Neural progenitor cell (in vitro differentiated cells): ENCODE data around the gene AGTRAP. TPM values are rescaled to one million over a fixed set of nuclear protein-coding genes. Genes with fewer than 3 reads are reported as not detected.

Experiments
- DNase-seq: peaks from one replicate; pipeline ENCODE4 v3.0.0-alpha.2; 2016; ENCODE audit warnings: low spot score
- H2AFZ ChIP-seq: fragments of 200-600 bp; sonication (generic); replicated peaks from 2 replicates; pipeline ENCODE4 v1.6.1; 2016; ENCODE audit warnings: antibody characterized with exemption
- H3F3A ChIP-seq: fragments of 200-600 bp; sonication (generic); 2 replicates; pipeline ENCODE4 v1.6.1; 2016; ENCODE audit warnings: antibody characterized with exemption, low read depth
- H3K27ac ChIP-seq: fragments of 200-600 bp; sonication (generic); 2 replicates; pipeline ENCODE4 v1.5.1; 2016; ENCODE audit warnings: mild to moderate bottlenecking
- H3K27me3 ChIP-seq: fragments of 200-600 bp; sonication (generic); 2 replicates; pipeline ENCODE4 v1.6.1; 2016; ENCODE audit warnings: mild to moderate bottlenecking, moderate library complexity
- H3K36me3 ChIP-seq: fragments of 200-600 bp; sonication (generic); 2 replicates; pipeline ENCODE4 v1.5.1; 2016
- H3K4me1 ChIP-seq: fragments of 200-600 bp; sonication (generic); 2 replicates; pipeline ENCODE4 v1.6.1; 2016; ENCODE audit warnings: mixed run types
- H3K4me2 ChIP-seq: fragments of 200-600 bp; sonication (generic); 2 replicates; pipeline ENCODE4 v1.6.1; 2016
- H3K4me3 ChIP-seq: fragments of 200-600 bp; sonication (generic); 2 replicates; pipeline ENCODE4 v1.5.1; 2016
- H3K79me2 ChIP-seq: fragments of 200-600 bp; sonication (generic); 2 replicates; pipeline ENCODE4 v1.6.1; 2016; ENCODE audit warnings: low read depth
- H3K9ac ChIP-seq: fragments of 200-600 bp; sonication (generic); 2 replicates; pipeline ENCODE4 v1.6.1; 2016
- H3K9me3 ChIP-seq: fragments of 200-600 bp; sonication (generic); 2 replicates; pipeline ENCODE4 v1.5.1; 2016; ENCODE audit warnings: low read depth
- H4K20me1 ChIP-seq: fragments of 200-600 bp; sonication (generic); 2 replicates; pipeline ENCODE4 v1.6.1; 2016; ENCODE audit warnings: low read depth
- H3K27ac Mint-ChIP-seq: 3 replicates; pipeline ENCODE4 v1.8.0; 2021; ENCODE audit warnings: mixed read lengths
- H3K27me3 Mint-ChIP-seq: 2 replicates; pipeline ENCODE4 v1.8.0; 2022; ENCODE audit warnings: low read depth, mild to moderate bottlenecking, inconsistent platforms, moderate library complexity, mixed read lengths; ENCODE audit not compliant: insufficient read depth
- H3K36me3 Mint-ChIP-seq: 3 replicates; pipeline ENCODE4 v1.8.0; 2021; ENCODE audit warnings: mixed read lengths
- H3K4me1 Mint-ChIP-seq: 3 replicates; pipeline ENCODE4 v1.8.0; 2021; ENCODE audit warnings: mixed read lengths
- H3K4me3 Mint-ChIP-seq: 3 replicates; pipeline ENCODE4 v1.8.0; 2021; ENCODE audit warnings: mild to moderate bottlenecking, moderate library complexity, mixed read lengths
- H3K9me3 Mint-ChIP-seq: 3 replicates; pipeline ENCODE4 v1.8.0; 2020; ENCODE audit warnings: mixed read lengths
- EZH2 ChIP-seq: fragments of 200-600 bp; sonication (generic); IDR thresholded peaks from 2 replicates; pipeline ENCODE4 v1.6.1; 2017; ENCODE audit warnings: antibody characterized with exemption, mild to moderate bottlenecking, moderate library complexity
- EZH2phosphoT487 ChIP-seq: fragments of 200-600 bp; sonication (generic); IDR thresholded peaks from 2 replicates; pipeline ENCODE4 v1.6.1; 2017; ENCODE audit warnings: antibody characterized with exemption
- total RNA-seq: library from RNA; depleted of rRNA; stranded (reverse); fragments of >200 nt; gene quantifications from 2 replicates; pipeline ENCODE4 v1.2.3, GENCODE V29; 2015; ENCODE audit warnings: low replicate concordance
- TF ChIP-seq, protein P1 (sequence below): fragments of 200-600 bp; sonication (generic); IDR thresholded peaks from 2 replicates; pipeline ENCODE4 v1.5.1; 2017; ENCODE audit warnings: antibody characterized with exemption, mild to moderate bottlenecking

The AGTRAP gene
- total RNA-seq, 1 donor from 2014 or later = 12.4 TPM

GRCh38 chr1:11789126-11790067, 53.5 kb downstream of the AGTRAP start:
- H3K27me3 Mint-ChIP-seq = no peaks in the 10 kb centered on the region
- peak; percentile 1 for DNase-seq
- H3K4me1 ChIP-seq = peaks cover 15% of the 10 kb centered on the region
- no peak overlapping the region for H3K4me2 ChIP-seq
- no peak overlapping the region for H3K4me3 ChIP-seq
- TF ChIP-seq EZH2phosphoT487 (no peak), EZH2 (no peak)
- TF ChIP-seq, protein P1, sequence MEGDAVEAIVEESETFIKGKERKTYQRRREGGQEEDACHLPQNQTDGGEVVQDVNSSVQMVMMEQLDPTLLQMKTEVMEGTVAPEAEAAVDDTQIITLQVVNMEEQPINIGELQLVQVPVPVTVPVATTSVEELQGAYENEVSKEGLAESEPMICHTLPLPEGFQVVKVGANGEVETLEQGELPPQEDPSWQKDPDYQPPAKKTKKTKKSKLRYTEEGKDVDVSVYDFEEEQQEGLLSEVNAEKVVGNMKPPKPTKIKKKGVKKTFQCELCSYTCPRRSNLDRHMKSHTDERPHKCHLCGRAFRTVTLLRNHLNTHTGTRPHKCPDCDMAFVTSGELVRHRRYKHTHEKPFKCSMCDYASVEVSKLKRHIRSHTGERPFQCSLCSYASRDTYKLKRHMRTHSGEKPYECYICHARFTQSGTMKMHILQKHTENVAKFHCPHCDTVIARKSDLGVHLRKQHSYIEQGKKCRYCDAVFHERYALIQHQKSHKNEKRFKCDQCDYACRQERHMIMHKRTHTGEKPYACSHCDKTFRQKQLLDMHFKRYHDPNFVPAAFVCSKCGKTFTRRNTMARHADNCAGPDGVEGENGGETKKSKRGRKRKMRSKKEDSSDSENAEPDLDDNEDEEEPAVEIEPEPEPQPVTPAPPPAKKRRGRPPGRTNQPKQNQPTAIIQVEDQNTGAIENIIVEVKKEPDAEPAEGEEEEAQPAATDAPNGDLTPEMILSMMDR = no peak
- peak overlapping the region; percentile 83 for H3K27ac Mint-ChIP-seq
- H3K9me3 ChIP-seq = no peaks in the 10 kb centered on the region
- H3K36me3 Mint-ChIP-seq = peaks cover 7% of the 10 kb centered on the region
- no peak overlapping the region for H3K9ac ChIP-seq
- no peaks in the 10 kb centered on the region for H4K20me1 ChIP-seq
- no peaks in the 10 kb centered on the region for H3K27me3 ChIP-seq
- H3K4me1 Mint-ChIP-seq = peaks cover 8% of the 10 kb centered on the region
- H3K36me3 ChIP-seq = no peaks in the 10 kb centered on the region
- H3K9me3 Mint-ChIP-seq = no peaks in the 10 kb centered on the region
- no peaks in the 10 kb centered on the region for H3K79me2 ChIP-seq
- H3F3A ChIP-seq = peaks cover 13% of the 10 kb centered on the region
- no peak overlapping the region for H3K27ac ChIP-seq
- H3K4me3 Mint-ChIP-seq = no peak overlapping the region
- no peak overlapping the region for H2AFZ ChIP-seq

- H3K4me3 Mint-ChIP-seq = no peak overlapping the region
- Histone ChIP-seq H3F3A (peaks cover 10% of the 10 kb centered on the region), H3K4me2 (no peak overlapping the region), H3K27me3 (no peaks in the 10 kb centered on the region), H3K4me1 (peaks cover 12% of the 10 kb centered on the region), H3K79me2 (no peaks in the 10 kb centered on the region), H3K9ac (no peak overlapping the region), H2AFZ (no peak overlapping the region), H4K20me1 (no peaks in the 10 kb centered on the region), H3K4me3 (no peak overlapping the region), H3K9me3 (no peaks in the 10 kb centered on the region), H3K27ac (no peak overlapping the region), H3K36me3 (no peaks in the 10 kb centered on the region)
- H3K9me3 Mint-ChIP-seq = no peaks in the 10 kb centered on the region
- H3K27me3 Mint-ChIP-seq = no peaks in the 10 kb centered on the region
- peaks cover 8% of the 10 kb centered on the region for H3K4me1 Mint-ChIP-seq
- H3K27ac Mint-ChIP-seq = peak overlapping the region; percentile 9
- TF ChIP-seq, protein P1 = no peak
- TF ChIP-seq EZH2phosphoT487 (no peak), EZH2 (no peak)
- peak; percentile 1 for DNase-seq
- H3K36me3 Mint-ChIP-seq = peaks cover 10% of the 10 kb centered on the region
Measured at GRCh38 chr1:11790101-11790879, 54.4 kb downstream of the AGTRAP start.

DNA sequence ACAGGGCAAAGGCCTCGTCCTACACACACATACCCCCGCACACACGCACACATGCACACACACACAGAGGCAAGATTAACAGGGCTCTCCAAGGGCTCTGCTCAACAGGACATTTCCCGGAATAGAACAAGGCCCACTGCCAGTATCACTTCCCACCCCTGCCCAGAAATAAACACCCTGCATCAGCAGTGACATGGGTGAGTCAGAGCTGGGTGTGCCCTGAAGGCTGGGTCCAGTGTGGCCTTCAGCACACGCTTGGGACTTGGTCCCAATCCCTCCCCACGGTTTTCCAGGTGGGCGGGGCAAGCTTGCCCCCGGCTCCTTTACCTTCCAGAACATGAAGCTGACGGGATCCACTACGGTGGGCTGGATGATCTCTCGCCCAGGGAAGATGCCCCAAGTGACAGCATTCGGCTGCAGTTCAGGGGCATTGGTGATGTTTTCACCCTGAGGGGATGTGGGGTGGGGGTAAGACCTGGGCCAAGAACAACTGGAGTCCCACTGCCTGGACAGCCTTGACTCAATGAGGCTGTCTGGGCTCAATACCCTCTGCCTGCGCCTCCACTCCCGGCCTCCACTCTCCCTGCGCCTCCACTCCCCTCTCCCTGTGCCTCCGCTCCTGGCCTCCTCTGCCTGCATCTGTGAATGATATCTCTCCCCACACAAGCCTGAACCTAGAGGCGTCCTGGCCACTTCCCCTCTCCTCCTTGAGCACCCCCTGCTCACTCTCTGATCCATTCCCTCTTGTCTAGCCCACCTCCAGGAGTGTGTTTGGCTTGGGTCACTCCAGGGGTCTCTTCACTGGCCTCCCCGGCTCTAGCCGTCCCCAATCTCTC, 55.2 kb downstream of the AGTRAP start:
- Histone ChIP-seq H3K27ac (no peak overlapping the region), H3K36me3 (no peaks in the 10 kb centered on the region)
- H3K4me3 Mint-ChIP-seq = no peak overlapping the region

More for the DNA sequence above, 55.2 kb downstream of the AGTRAP start:
- Histone ChIP-seq H3K4me2 (no peak overlapping the region), H3K79me2 (no peaks in the 10 kb centered on the region), H3K9ac (no peak overlapping the region), H3F3A (peaks cover 10% of the 10 kb centered on the region), H2AFZ (no peak overlapping the region), H3K4me1 (peaks cover 12% of the 10 kb centered on the region), H3K9me3 (no peaks in the 10 kb centered on the region), H3K4me3 (no peak overlapping the region), H4K20me1 (no peaks in the 10 kb centered on the region), H3K27me3 (no peaks in the 10 kb centered on the region)
- H3K36me3 Mint-ChIP-seq = peaks cover 14% of the 10 kb centered on the region
- DNase-seq = peak; percentile 1
- TF ChIP-seq EZH2phosphoT487 (no peak), EZH2 (no peak)
- TF ChIP-seq, protein P1 = no peak
- no peaks in the 10 kb centered on the region for H3K9me3 Mint-ChIP-seq
- H3K4me1 Mint-ChIP-seq = peaks cover 5% of the 10 kb centered on the region
- peak overlapping the region; percentile 9 for H3K27ac Mint-ChIP-seq
- no peaks in the 10 kb centered on the region for H3K27me3 Mint-ChIP-seq
